HFFc6 (cell line): ENCODE measurements around the gene INSL3. TPM values are rescaled to one million over a fixed set of nuclear protein-coding genes. Genes with fewer than 3 reads are reported as not detected.

Source experiments
- DNase-seq: peaks from one replicate; pipeline ENCODE4 v3.0.0-alpha.2; 2018
- H3K27ac Mint-ChIP-seq: 2 replicates; pipeline ENCODE4 v1.8.0; 2020; ENCODE audit warnings: mild to moderate bottlenecking, mixed read lengths
- H3K27me3 Mint-ChIP-seq: 2 replicates; pipeline ENCODE4 v1.8.0; 2021; ENCODE audit warnings: mild to moderate bottlenecking, moderate library complexity, mixed read lengths; ENCODE audit not compliant: insufficient read depth
- H3K36me3 Mint-ChIP-seq: 2 replicates; pipeline ENCODE4 v1.8.0; 2021; ENCODE audit warnings: low read depth, mixed read lengths
- H3K4me1 Mint-ChIP-seq: 2 replicates; pipeline ENCODE4 v1.8.0; 2020; ENCODE audit warnings: low read depth, mixed read lengths
- H3K4me3 Mint-ChIP-seq: 2 replicates; pipeline ENCODE4 v1.8.0; 2020; ENCODE audit warnings: mild to moderate bottlenecking, moderate library complexity, mixed read lengths
- H3K9me3 Mint-ChIP-seq: 2 replicates; pipeline ENCODE4 v1.8.0; 2020; ENCODE audit warnings: mild to moderate bottlenecking, mixed read lengths
- total RNA-seq, 6 experiments: library from RNA; stranded (reverse); fragmentation: NEBNext Ultra II Directional; extraction: Animal tissue kit (Norgen Biotek cat#: 25700); gene quantifications; 2 replicates in 1 of 6; 3 replicates in 5 of 6; pipeline ENCODE4 v1.2.3, GENCODE V29; 2021
- TF ChIP-seq, protein P1 (sequence below): fragments of 200-600 bp; sonication (generic); IDR thresholded peaks from 2 replicates; pipeline ENCODE4 v1.5.0; 2021; ENCODE audit warnings: antibody characterized with exemption, mild to moderate bottlenecking

Gene INSL3
- total RNA-seq, 6 experiments from 2014 or later = not detected

DNA sequence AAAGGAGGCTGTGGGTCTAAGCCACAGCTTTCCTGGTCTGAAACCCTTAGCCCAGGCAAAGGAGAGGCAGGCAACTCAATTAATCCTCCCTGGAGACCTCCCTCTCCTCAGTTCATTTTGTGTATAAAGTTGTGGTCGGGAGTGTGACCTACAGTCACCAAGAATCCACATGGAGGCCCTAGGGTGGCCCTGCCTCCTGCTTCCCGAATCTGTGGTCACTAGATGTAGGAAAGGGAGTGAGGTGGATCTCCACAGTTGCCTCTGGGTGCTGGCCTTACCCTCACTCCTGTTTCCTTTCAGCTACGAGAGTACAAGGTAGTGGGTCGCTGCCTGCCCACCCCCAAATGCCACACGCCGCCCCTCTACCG is 39.7 kb upstream of the INSL3 start:
- H3K9me3 Mint-ChIP-seq = no peaks in the 10 kb centered on the region
- no peak for DNase-seq

DNA sequence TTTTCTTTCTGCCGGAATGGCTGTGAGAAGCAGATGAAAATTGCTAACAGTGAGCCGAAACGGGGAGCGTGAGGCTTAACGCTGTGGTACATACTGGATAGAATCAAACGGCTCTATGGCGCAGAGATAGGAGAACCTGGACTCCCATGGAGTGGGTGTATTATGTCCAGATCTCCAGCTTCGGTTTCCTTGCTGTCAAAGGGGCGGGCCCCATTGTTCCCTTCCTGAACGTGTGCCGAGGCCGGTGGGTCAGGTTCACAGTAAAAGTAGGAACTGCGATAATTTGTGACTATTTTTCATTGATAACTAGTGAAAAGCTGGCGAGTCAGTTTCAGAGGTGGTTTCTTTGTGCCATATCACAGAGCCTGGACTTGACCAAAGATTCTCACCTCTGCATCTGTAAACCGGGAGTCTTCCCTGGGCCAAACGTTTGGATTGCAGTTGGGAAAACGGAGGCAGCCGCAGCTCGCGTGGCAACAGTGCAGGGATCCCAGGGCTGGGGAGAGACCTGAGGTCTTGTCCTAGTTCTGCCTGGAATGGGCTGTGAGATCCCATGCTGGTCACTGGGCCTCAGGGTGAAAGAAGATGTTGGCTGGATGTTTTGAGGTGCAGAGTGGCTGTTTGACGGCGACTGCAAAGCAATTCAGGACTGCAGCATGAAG is 39.1 kb upstream of the INSL3 start:
- peak overlapping the region; percentile 97 for H3K27ac Mint-ChIP-seq
- peaks cover 23% of the 10 kb centered on the region for H3K4me1 Mint-ChIP-seq
- no peaks in the 10 kb centered on the region for H3K9me3 Mint-ChIP-seq
- H3K36me3 Mint-ChIP-seq = peaks cover 27% of the 10 kb centered on the region
- TF ChIP-seq, protein P1, sequence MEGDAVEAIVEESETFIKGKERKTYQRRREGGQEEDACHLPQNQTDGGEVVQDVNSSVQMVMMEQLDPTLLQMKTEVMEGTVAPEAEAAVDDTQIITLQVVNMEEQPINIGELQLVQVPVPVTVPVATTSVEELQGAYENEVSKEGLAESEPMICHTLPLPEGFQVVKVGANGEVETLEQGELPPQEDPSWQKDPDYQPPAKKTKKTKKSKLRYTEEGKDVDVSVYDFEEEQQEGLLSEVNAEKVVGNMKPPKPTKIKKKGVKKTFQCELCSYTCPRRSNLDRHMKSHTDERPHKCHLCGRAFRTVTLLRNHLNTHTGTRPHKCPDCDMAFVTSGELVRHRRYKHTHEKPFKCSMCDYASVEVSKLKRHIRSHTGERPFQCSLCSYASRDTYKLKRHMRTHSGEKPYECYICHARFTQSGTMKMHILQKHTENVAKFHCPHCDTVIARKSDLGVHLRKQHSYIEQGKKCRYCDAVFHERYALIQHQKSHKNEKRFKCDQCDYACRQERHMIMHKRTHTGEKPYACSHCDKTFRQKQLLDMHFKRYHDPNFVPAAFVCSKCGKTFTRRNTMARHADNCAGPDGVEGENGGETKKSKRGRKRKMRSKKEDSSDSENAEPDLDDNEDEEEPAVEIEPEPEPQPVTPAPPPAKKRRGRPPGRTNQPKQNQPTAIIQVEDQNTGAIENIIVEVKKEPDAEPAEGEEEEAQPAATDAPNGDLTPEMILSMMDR = no peak
- peaks cover 20% of the 10 kb centered on the region for H3K27me3 Mint-ChIP-seq
- no peak for DNase-seq
- peak overlapping the region; percentile 98 for H3K4me3 Mint-ChIP-seq

More for the DNA sequence above, 39.7 kb upstream of the INSL3 start:
- peak overlapping the region; percentile 98 for H3K4me3 Mint-ChIP-seq
- H3K4me1 Mint-ChIP-seq = peaks cover 23% of the 10 kb centered on the region
- peaks cover 27% of the 10 kb centered on the region for H3K36me3 Mint-ChIP-seq
- peaks cover 18% of the 10 kb centered on the region for H3K27me3 Mint-ChIP-seq
- peak overlapping the region; percentile 97 for H3K27ac Mint-ChIP-seq
- TF ChIP-seq, protein P1 = no peak

GRCh38 chr19:17859533-17860330 is 38.4 kb upstream of the INSL3 start, which contains the start of gene RPL18A:
Gene RPL18A, plus strand, starts transcription at chr19:17859910. Its CDS starts 47 bp downstream, at chr19:17859957.
- H3K4me1 Mint-ChIP-seq = peaks cover 25% of the 10 kb centered on the region
- peaks cover 27% of the 10 kb centered on the region for H3K36me3 Mint-ChIP-seq
- peak; percentile 100 for DNase-seq
- TF ChIP-seq, protein P1 = peak; percentile 84
- no peaks in the 10 kb centered on the region for H3K9me3 Mint-ChIP-seq
- peak within 1 kb of the TSS; percentile 97 for H3K27ac Mint-ChIP-seq
- H3K4me3 Mint-ChIP-seq = peak within 1 kb of the TSS; percentile 98
- peaks cover 20% of the 10 kb centered on the region for H3K27me3 Mint-ChIP-seq

DNA sequence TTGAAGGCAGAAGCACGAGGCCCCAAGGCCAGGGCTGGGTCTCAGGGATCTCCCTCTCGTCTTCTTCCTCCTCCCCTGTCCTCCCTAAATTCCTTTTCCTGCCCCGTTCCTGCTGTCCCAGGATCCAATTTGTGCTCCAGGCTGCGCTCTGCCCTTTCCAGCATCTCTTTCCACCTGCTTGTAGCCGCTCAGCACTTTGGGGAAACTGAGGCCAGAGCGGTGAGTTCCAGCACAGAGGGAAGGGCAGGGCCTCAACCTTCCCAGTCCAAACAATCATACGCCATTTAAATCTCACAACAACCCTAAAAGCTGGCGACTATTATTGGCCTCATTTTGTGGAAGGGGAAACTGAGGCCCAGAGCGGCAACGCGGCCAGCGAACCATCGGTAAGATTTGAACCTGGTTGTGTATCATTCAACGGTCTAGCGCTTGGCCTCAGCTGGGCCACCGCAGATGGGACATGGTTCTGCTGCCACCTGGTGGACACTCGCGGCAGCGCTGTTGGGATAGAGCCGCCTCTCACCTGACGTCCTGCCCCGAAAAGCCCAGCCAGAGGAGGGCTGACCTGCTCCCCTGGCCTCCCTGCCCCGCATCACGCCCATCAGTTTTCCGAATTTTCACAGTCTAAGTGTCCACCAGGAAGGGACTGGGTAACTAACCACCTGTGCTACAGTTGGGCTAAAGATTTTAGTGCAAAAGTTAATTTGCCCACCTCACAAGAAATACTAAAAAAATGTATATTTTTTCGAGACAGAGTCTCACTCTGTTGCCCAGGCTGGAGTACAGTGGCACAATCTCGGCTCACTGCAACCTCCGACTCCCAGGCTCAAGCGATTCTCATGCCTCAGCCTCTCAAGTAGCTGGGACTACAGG is 34.2 kb upstream of the INSL3 start:
- no peak overlapping the region for H3K27ac Mint-ChIP-seq
- peaks cover 10% of the 10 kb centered on the region for H3K36me3 Mint-ChIP-seq
- H3K27me3 Mint-ChIP-seq = peaks cover 11% of the 10 kb centered on the region
- TF ChIP-seq, protein P1 = peak; percentile 99
- H3K4me3 Mint-ChIP-seq = no peak overlapping the region; the same call in 1 of the 2 replicates
- peak; percentile 59 for DNase-seq
- H3K9me3 Mint-ChIP-seq = no peaks in the 10 kb centered on the region
- H3K4me1 Mint-ChIP-seq = peaks cover 17% of the 10 kb centered on the region

GRCh38 chr19:17854061-17854460 is 32.7 kb upstream of the INSL3 start:
- no peak overlapping the region for H3K27ac Mint-ChIP-seq
- DNase-seq = no peak
- H3K9me3 Mint-ChIP-seq = no peaks in the 10 kb centered on the region

More at GRCh38 chr19:17854061-17854460, 32.7 kb upstream of the INSL3 start:
- H3K27me3 Mint-ChIP-seq = peaks cover 4% of the 10 kb centered on the region
- TF ChIP-seq, protein P1 = no peak
- peaks cover 19% of the 10 kb centered on the region for H3K4me1 Mint-ChIP-seq
- no peaks in the 10 kb centered on the region for H3K36me3 Mint-ChIP-seq
- H3K4me3 Mint-ChIP-seq = no peak overlapping the region
